WTC11 (cell line): Measurements from ENCODE around the gene MFGE8.

Experiments used
- CTCF ChIP-seq: fragments of 200-600 bp; IDR thresholded peaks from 2 replicates; pipeline ENCODE4 v1.8.0; 2022; ENCODE audit warnings: antibody characterized with exemption
- FOXK1 ChIP-seq: sonication (generic); formaldehyde crosslinking; IDR thresholded peaks from 2 replicates; pipeline ENCODE4 v1.8.0; 2022; ENCODE audit warnings: mild to moderate bottlenecking, moderate library complexity, missing genetic modification reagents
- MXD4 ChIP-seq: fragments of 250-450 bp; sonication (Bioruptor Pico); IDR thresholded peaks from 2 replicates; pipeline ENCODE4 v1.8.0; 2021; ENCODE audit warnings: mild to moderate bottlenecking, moderate library complexity, borderline replicate concordance
- SMAD3 ChIP-seq: sonication (generic); formaldehyde crosslinking; IDR thresholded peaks from 2 replicates; pipeline ENCODE4 v1.8.0; 2022; ENCODE audit warnings: missing genetic modification reagents, mild to moderate bottlenecking, borderline replicate concordance
- TP53 ChIP-seq: sonication (generic); formaldehyde crosslinking; IDR thresholded peaks from 2 replicates; pipeline ENCODE4 v1.8.1; 2023; ENCODE audit warnings: mild to moderate bottlenecking, missing genetic modification reagents
- USF2 ChIP-seq: sonication (generic); formaldehyde crosslinking; IDR thresholded peaks from 2 replicates; pipeline ENCODE4 v1.8.1; 2023; ENCODE audit warnings: mild to moderate bottlenecking, missing genetic modification reagents, moderate library complexity
- ZNF281 ChIP-seq: sonication (generic); formaldehyde crosslinking; IDR thresholded peaks from 2 replicates; pipeline ENCODE4 v1.8.0; 2023; ENCODE audit warnings: mild to moderate bottlenecking, missing genetic modification reagents

- TF ChIP-seq FOXK1 (CRISPR knock-in tag) (no peak), CTCF (no peak), TP53 (CRISPR knock-in tag) (no peak), MXD4 (CRISPR knock-in tag) (no peak), USF2 (CRISPR knock-in tag) (no peak), SMAD3 (no peak), ZNF281 (CRISPR knock-in tag) (no peak)
These were observed 12.2 kb downstream of the MFGE8 start for GRCh38 chr15:88900982-88901418.
